CD4-positive, alpha-beta T cell treated with Interleukin-4 for 4 hours (primary cell): ENCODE data around the gene KAT2B.

Source experiments
- DNase-seq: peaks from one replicate; pipeline ENCODE4 v3.0.0-alpha.2; 2020

KAT2B gene

GRCh38 chr3:20066850-20067617, 26.8 kb downstream of the KAT2B start:
- no peak for DNase-seq

GRCh38 chr3:20068512-20069177, 28.4 kb downstream of the KAT2B start:
- DNase-seq = no peak

- no peak for DNase-seq
These were observed 28.9 kb downstream of the KAT2B start for GRCh38 chr3:20069178-20069532.

GRCh38 chr3:20071175-20071574, 30.9 kb downstream of the KAT2B start:
- DNase-seq = no peak

GRCh38 chr3:20072422-20072821, 32.2 kb downstream of the KAT2B start:
- DNase-seq = no peak

GRCh38 chr3:20073068-20073467, 32.8 kb downstream of the KAT2B start:
- DNase-seq = no peak

- no peak for DNase-seq
These were observed 33.4 kb downstream of the KAT2B start for GRCh38 chr3:20073683-20074082.

- no peak for DNase-seq
These were observed 34.2 kb downstream of the KAT2B start for GRCh38 chr3:20074226-20075063.

- no peak for DNase-seq
These were observed 35.0 kb downstream of the KAT2B start for GRCh38 chr3:20075197-20075596.

GRCh38 chr3:20076296-20076997, 36.2 kb downstream of the KAT2B start:
- no peak for DNase-seq

- DNase-seq = no peak
These were observed 36.8 kb downstream of the KAT2B start for GRCh38 chr3:20077068-20077467.

GRCh38 chr3:20078194-20078714, 38.0 kb downstream of the KAT2B start:
- no peak for DNase-seq

- no peak for DNase-seq
These were observed 39.4 kb downstream of the KAT2B start for GRCh38 chr3:20079621-20080020.

GRCh38 chr3:20080956-20081554, 40.8 kb downstream of the KAT2B start:
- DNase-seq = peak; percentile 53

GRCh38 chr3:20083253-20083652, 43.0 kb downstream of the KAT2B start:
- DNase-seq = no peak

GRCh38 chr3:20083953-20084352, 43.7 kb downstream of the KAT2B start:
- DNase-seq = no peak

- DNase-seq = no peak
These were observed 51.2 kb downstream of the KAT2B start for GRCh38 chr3:20091331-20092047.

GRCh38 chr3:20095470-20095869, 55.2 kb downstream of the KAT2B start:
- no peak for DNase-seq

GRCh38 chr3:20096135-20096685, 56.0 kb downstream of the KAT2B start:
- DNase-seq = no peak

GRCh38 chr3:20097015-20097414, 56.8 kb downstream of the KAT2B start:
- no peak for DNase-seq

GRCh38 chr3:20099060-20099459, 58.8 kb downstream of the KAT2B start:
- no peak for DNase-seq
